Sigmoid colon (tissue), 7 donors: ENCODE results near the gene DTNA. TPM values are rescaled to one million over a fixed set of nuclear protein-coding genes. Genes with fewer than 3 reads are reported as not detected.

Source experiments
- DNase-seq: peaks from one replicate; pipeline ENCODE4 v3.0.0-alpha.2; 2019
- H3K27ac ChIP-seq, 4 donors: fragments of 200-600 bp; sonication (generic); one replicate each; pipeline ENCODE4 v1.5.1; 2016 to 2019; ENCODE audit warnings: mild to moderate bottlenecking in 1 of 4
- H3K27me3 ChIP-seq, 3 donors: fragments of 200-600 bp; sonication (generic); one replicate each; pipeline ENCODE4 v1.5.1; 2019; ENCODE audit warnings: mild to moderate bottlenecking in 1 of 3
- H3K36me3 ChIP-seq, 4 donors: fragments of 200-600 bp; sonication (generic); one replicate each; pipeline ENCODE4 v1.5.1; 2016 to 2019
- H3K4me1 ChIP-seq, 4 donors: fragments of 200-600 bp; sonication (generic); one replicate each; pipeline ENCODE4 v1.5.1; 2017 to 2019
- H3K4me3 ChIP-seq, 4 donors: fragments of 200-600 bp; sonication (generic); one replicate each; pipeline ENCODE4 v1.5.1; 2017 to 2019; ENCODE audit warnings: mild to moderate bottlenecking in 2 of 4, moderate library complexity in 1 of 4
- H3K9me3 ChIP-seq, 4 donors: fragments of 200-600 bp in 3 of 4; sonication (generic) in 3 of 4; one replicate each; pipeline versions ENCODE4 v1.5.1 to v1.6.1; 2013 to 2019
- EP300 ChIP-seq, 4 donors: sonication (generic); formaldehyde crosslinking; IDR thresholded peaks; one replicate each; pipeline ENCODE4 v1.6.1; 2017; ENCODE audit warnings: antibody characterized with exemption in 4 of 4
- POLR2A ChIP-seq, 2 donors: fragments of 450-650 bp; IDR thresholded peaks; one replicate each; pipeline ENCODE4 v1.6.1; 2016; ENCODE audit warnings: antibody characterized with exemption in 2 of 2, mild to moderate bottlenecking in 2 of 2, moderate library complexity in 2 of 2
- POLR2AphosphoS5 ChIP-seq, 4 donors: sonication (generic); formaldehyde crosslinking; IDR thresholded peaks; one replicate each; pipeline ENCODE4 v1.6.1; 2017; ENCODE audit warnings: antibody characterized with exemption in 4 of 4
- WGBS, 2 donors: extraction: QIAGEN DNeasy Blood & Tissue Kit; methylation state at CpG; one replicate each; pipeline ENCODE4 v1.1.7; 2013; 5-methylcytosine and 5-hydroxymethylcytosine counted together
- intact Hi-C: fragments of 100-400 bp; cut with DNase I; formaldehyde crosslinking; loops from one replicate; pipeline ENCODE4 v1.15.1; 2023
- polyA plus RNA-seq, 3 donors: library from polyadenylated mRNA; stranded (reverse); fragments of 200-250 nt; gene quantifications; one replicate each; pipeline ENCODE4 v1.2.3, GENCODE V29; 2013
- total RNA-seq, 4 donors: library from RNA; depleted of rRNA; stranded (reverse); fragments of >200 nt; gene quantifications; one replicate each; pipeline ENCODE4 v1.1.0, GENCODE V29; 2016
- TF ChIP-seq, protein P1 (sequence below), 4 experiments: fragments of 450-650 bp in 3 of 4; fragments of 200-600 bp in 1 of 4; IDR thresholded peaks; one replicate each; pipeline ENCODE4 v1.5.1; 2016 to 2019; ENCODE audit warnings: antibody characterized with exemption in 4 of 4, mild to moderate bottlenecking in 3 of 4, moderate library complexity in 2 of 4
- donor health status: healthy with polysubstance abuse.
- donor health status: Bipolar disorder and iron deficiency.
- donor health status: healthy.

DTNA gene
- total and polyA plus RNA-seq, 7 donors, result 1.4 to 140 (median 71.9) TPM

DNA sequence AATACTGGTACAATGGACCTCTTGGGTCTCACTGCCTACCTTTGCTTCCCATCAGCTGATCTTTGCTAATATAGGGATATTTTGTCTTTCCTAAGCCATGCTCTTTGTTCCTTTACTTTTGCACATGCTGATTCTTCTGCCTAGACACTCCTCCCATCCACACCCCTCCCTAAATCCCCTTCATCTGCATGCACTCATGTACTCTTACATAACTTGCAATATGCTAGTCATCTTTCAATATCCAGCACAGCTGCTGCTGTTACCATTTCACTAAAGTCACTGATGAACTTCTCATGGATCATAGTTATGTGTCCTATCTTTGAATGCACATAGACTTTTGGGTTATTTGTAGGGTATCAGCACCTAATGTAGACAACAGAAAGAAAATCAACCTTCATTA is 18.5 kb upstream of the DTNA start:
- no peaks in the 10 kb centered on the region for H3K9me3 ChIP-seq
- no peak for DNase-seq
- H3K27me3 ChIP-seq, result no peaks in the 10 kb centered on the region
- no peaks in the 10 kb centered on the region for H3K36me3 ChIP-seq
- intact Hi-C loops, result no loop called here
- peaks cover 0 to 33% (median 18%) of the 10 kb centered on the region in 4 donors for H3K4me1 ChIP-seq
- H3K4me3 ChIP-seq, result no peak overlapping the region
- TF ChIP-seq EP300 (IDR thresholded peaks at IDR 0.05) (no peak), POLR2AphosphoS5 (IDR thresholded peaks at IDR 0.05) (no peak), POLR2A (IDR thresholded peaks at IDR 0.05) (no peak)
- TF ChIP-seq, protein P1, sequence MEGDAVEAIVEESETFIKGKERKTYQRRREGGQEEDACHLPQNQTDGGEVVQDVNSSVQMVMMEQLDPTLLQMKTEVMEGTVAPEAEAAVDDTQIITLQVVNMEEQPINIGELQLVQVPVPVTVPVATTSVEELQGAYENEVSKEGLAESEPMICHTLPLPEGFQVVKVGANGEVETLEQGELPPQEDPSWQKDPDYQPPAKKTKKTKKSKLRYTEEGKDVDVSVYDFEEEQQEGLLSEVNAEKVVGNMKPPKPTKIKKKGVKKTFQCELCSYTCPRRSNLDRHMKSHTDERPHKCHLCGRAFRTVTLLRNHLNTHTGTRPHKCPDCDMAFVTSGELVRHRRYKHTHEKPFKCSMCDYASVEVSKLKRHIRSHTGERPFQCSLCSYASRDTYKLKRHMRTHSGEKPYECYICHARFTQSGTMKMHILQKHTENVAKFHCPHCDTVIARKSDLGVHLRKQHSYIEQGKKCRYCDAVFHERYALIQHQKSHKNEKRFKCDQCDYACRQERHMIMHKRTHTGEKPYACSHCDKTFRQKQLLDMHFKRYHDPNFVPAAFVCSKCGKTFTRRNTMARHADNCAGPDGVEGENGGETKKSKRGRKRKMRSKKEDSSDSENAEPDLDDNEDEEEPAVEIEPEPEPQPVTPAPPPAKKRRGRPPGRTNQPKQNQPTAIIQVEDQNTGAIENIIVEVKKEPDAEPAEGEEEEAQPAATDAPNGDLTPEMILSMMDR (IDR thresholded peaks at IDR 0.05), result no peak
- H3K27ac ChIP-seq, result no peak overlapping the region

DNA sequence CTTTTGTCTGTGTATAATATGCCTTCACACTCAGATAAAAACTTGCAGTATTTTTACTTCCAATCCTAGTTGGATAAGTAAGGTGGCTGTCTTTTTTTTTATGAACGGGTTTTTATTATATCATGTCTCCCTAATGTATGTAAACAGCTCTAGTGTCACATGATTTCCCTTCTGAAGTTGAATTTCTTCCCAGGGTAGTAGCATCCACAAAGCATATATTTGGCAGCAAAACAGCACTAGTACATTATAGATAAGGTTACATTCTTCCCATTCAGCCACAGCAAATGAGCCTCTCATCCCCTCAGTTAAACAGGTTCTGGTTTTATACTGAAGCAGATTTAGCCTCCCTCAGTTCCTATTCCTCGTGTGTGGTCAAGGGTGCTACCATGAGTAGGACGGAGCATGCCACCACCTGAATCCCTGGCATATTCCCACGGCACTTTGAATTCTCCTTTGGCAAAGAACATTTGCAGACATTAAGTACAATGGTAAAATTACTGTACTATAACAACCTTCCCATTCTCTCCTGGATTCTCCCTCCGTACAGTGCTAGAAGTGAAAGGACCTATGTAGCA is 15.4 kb upstream of the DTNA start:
- WGBS, 2 donors, result 70 to 81% methylated on average over 5 of the region's 5 CpGs
- H3K9me3 ChIP-seq, result no peaks in the 10 kb centered on the region
- H3K36me3 ChIP-seq, result no peaks in the 10 kb centered on the region
- no peak overlapping the region for H3K4me3 ChIP-seq
- TF ChIP-seq, protein P1 (IDR thresholded peaks at IDR 0.05), result no peak
- DNase-seq, result no peak
- H3K4me1 ChIP-seq, result peaks cover 0 to 33% (median 18%) of the 10 kb centered on the region in 4 donors
- H3K27ac ChIP-seq, result no peak overlapping the region
- no peaks in the 10 kb centered on the region for H3K27me3 ChIP-seq
- intact Hi-C loops, result no loop called here

DNA sequence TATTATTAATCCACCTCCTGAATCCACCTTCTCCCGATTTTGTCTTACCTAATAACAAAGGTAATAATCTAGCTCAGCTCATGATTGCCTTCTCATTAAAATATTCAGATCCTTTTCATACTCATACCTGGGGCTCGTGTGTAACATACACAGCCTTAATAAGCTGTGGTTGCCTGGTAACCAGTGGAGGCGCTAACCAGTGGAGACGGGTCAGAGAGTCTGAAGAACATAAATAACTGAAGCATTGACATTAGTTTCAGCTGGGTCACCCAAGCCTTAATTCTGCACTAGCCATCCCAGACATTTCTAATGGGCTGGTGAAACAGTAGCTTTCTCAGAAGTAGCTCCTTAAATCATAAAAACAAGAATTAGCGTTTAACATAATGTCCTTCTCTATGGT is 14.8 kb upstream of the DTNA start:
- Histone ChIP-seq H3K36me3 (no peaks in the 10 kb centered on the region), H3K27me3 (no peaks in the 10 kb centered on the region), H3K4me1 (peaks cover 0 to 34% (median 19%) of the 10 kb centered on the region in 4 donors), H3K27ac (no peak overlapping the region), H3K9me3 (no peaks in the 10 kb centered on the region), H3K4me3 (no peak overlapping the region)
- 79 to 82% methylated on average over 5 of the region's 5 CpGs for WGBS, 2 donors
- no peak for TF ChIP-seq EP300 (IDR thresholded peaks at IDR 0.05)
- TF ChIP-seq POLR2AphosphoS5 (IDR thresholded peaks at IDR 0.05), result no peak
- TF ChIP-seq POLR2A (IDR thresholded peaks at IDR 0.05), result no peak
- TF ChIP-seq, protein P1 (IDR thresholded peaks at IDR 0.05), result no peak
- intact Hi-C loops, result no loop called here
- DNase-seq, result no peak

DNA sequence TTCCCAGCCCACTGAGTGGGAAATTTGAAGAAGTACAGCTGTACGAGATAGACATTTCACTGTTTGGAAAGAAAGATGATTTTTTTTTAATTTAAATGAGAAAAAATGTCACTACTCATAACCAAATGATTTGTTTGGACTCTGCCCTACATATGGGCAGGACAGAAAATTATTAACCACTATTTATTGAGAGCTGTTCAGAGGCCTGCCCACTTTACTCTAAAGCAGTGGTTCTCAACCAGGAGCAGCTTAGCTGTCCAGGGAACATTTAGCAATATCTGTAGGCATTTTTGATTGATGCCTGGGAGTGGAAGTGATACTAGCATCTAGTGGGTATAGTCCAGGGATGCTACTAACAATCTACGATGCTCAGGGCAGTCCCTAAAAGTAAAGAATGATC is 13.4 kb upstream of the DTNA start:
- Histone ChIP-seq H3K4me1 (peaks cover 0 to 43% (median 25%) of the 10 kb centered on the region in 4 donors), H3K27me3 (no peaks in the 10 kb centered on the region), H3K4me3 (no peak overlapping the region), H3K27ac (no peak overlapping the region), H3K36me3 (no peaks in the 10 kb centered on the region), H3K9me3 (no peaks in the 10 kb centered on the region)
- intact Hi-C loops, result no loop called here
- no peak for DNase-seq
- TF ChIP-seq, protein P1 (IDR thresholded peaks at IDR 0.05), result no peak
- no peak for TF ChIP-seq POLR2A (IDR thresholded peaks at IDR 0.05)
- TF ChIP-seq EP300 (IDR thresholded peaks at IDR 0.05), result no peak
- TF ChIP-seq POLR2AphosphoS5 (IDR thresholded peaks at IDR 0.05), result no peak
- WGBS, 2 donors, result 90 to 95% methylated on average over 2 of the region's 2 CpGs

DNA sequence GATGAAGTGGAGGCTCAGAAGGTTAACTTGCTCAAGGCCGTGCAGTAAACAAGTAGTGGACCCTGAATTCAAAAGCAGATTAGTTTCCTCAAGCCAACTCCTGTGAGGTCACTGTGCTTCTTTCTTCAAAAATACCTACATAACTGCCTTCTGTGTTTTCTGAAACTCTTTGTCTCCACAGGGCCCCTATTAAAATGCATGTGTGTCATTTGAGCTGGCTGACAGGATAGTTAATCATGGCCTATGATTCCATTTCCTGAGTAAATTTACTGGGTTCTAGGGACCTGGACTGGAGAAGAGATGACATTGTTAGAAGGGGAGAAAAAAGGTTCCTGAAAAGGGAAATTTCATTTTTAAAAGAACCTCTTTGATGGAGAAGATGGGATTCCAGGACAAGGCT is 12.9 kb upstream of the DTNA start:
- TF ChIP-seq, protein P1 (IDR thresholded peaks at IDR 0.05), result no peak
- TF ChIP-seq POLR2A (IDR thresholded peaks at IDR 0.05), result no peak
- TF ChIP-seq EP300 (IDR thresholded peaks at IDR 0.05), result no peak
- TF ChIP-seq POLR2AphosphoS5 (IDR thresholded peaks at IDR 0.05), result no peak
- H3K9me3 ChIP-seq, result no peaks in the 10 kb centered on the region
- no peak for DNase-seq
- no peaks in the 10 kb centered on the region for H3K36me3 ChIP-seq
- WGBS, 2 donors, result 92 to 94% methylated on average over 1 of the region's 1 CpG
- H3K4me3 ChIP-seq, result no peak overlapping the region
- intact Hi-C loops, result no loop called here
- H3K4me1 ChIP-seq, result peaks cover 0 to 38% (median 24%) of the 10 kb centered on the region in 4 donors
- no peaks in the 10 kb centered on the region for H3K27me3 ChIP-seq
- H3K27ac ChIP-seq, result no peak overlapping the region
